HUES48 (cell line): Measurements from ENCODE around the gene KLHL8.
"Not testable (repeated sequence)": the region's sequence is repeated elsewhere in the genome, so short reads cannot be mapped to it uniquely, and the experiment has no call there.

Experiments
- H3K27ac ChIP-seq: one replicate; pipeline ENCODE4 v1.7.0; 2013; ENCODE audit warnings: low read depth, low read length, inconsistent platforms
- H3K27me3 ChIP-seq: 2 replicates; pipeline ENCODE4 v1.6.1; 2013; ENCODE audit warnings: mild to moderate bottlenecking, low read length; ENCODE audit not compliant: control insufficient read depth, insufficient read depth
- H3K36me3 ChIP-seq: 2 replicates; pipeline ENCODE4 v1.6.1; 2013; ENCODE audit warnings: low read length; ENCODE audit not compliant: control insufficient read depth, insufficient read depth
- H3K4me1 ChIP-seq: 2 replicates; pipeline ENCODE4 v1.6.1; 2013; ENCODE audit warnings: mild to moderate bottlenecking, low read length; ENCODE audit not compliant: control insufficient read depth, insufficient read depth
- H3K4me3 ChIP-seq: 2 replicates; pipeline ENCODE4 v1.5.1; 2013; ENCODE audit warnings: mild to moderate bottlenecking, low read depth, low read length
- H3K9ac ChIP-seq: 2 replicates; pipeline ENCODE4 v1.6.1; 2013; ENCODE audit warnings: mild to moderate bottlenecking, low read depth, low read length, moderate library complexity
- H3K9me3 ChIP-seq: 2 replicates; pipeline ENCODE4 v1.6.1; 2013; ENCODE audit warnings: low read length; ENCODE audit not compliant: control insufficient read depth, insufficient read depth

Gene KLHL8

GRCh38 chr4:87174672-87175071 lies 45.7 kb downstream of the KLHL8 start:
- Histone ChIP-seq H3K4me3 (no peak overlapping the region), H3K27me3 (no peaks in the 10 kb centered on the region), H3K9me3 (no peaks in the 10 kb centered on the region), H3K27ac (no peak overlapping the region), H3K4me1 (no peaks in the 10 kb centered on the region), H3K36me3 (no peaks in the 10 kb centered on the region), H3K9ac (no peak overlapping the region)

GRCh38 chr4:87171944-87172343 lies 48.5 kb downstream of the KLHL8 start:
- Histone ChIP-seq H3K9ac (no peak overlapping the region), H3K9me3 (no peaks in the 10 kb centered on the region), H3K4me1 (no peaks in the 10 kb centered on the region), H3K27ac (no peak overlapping the region), H3K4me3 (no peak overlapping the region), H3K27me3 (no peaks in the 10 kb centered on the region), H3K36me3 (no peaks in the 10 kb centered on the region)

- no peak overlapping the region for H3K4me3 ChIP-seq
- H3K9me3 ChIP-seq: no peaks in the 10 kb centered on the region
- H3K27me3 ChIP-seq: no peaks in the 10 kb centered on the region
- no peak overlapping the region for H3K27ac ChIP-seq
- no peak overlapping the region for H3K9ac ChIP-seq
- peaks cover 4% of the 10 kb centered on the region; the same call in 1 of the 2 replicates for H3K36me3 ChIP-seq
- no peaks in the 10 kb centered on the region for H3K4me1 ChIP-seq
Observed at GRCh38 chr4:87166296-87166854, 54.0 kb downstream of the KLHL8 start.

GRCh38 chr4:87165892-87166291 lies 54.5 kb downstream of the KLHL8 start:
- no peak overlapping the region for H3K27ac ChIP-seq
- no peak overlapping the region for H3K4me3 ChIP-seq
- no peaks in the 10 kb centered on the region for H3K27me3 ChIP-seq
- H3K4me1 ChIP-seq: no peaks in the 10 kb centered on the region
- peaks cover 4% of the 10 kb centered on the region; the same call in 1 of the 2 replicates for H3K36me3 ChIP-seq
- no peak overlapping the region for H3K9ac ChIP-seq
- H3K9me3 ChIP-seq: no peaks in the 10 kb centered on the region

GRCh38 chr4:87153078-87153870 lies 67.1 kb downstream of the KLHL8 start:
- no peak overlapping the region for H3K9ac ChIP-seq
- no peaks in the 10 kb centered on the region for H3K36me3 ChIP-seq
- H3K27me3 ChIP-seq: no peaks in the 10 kb centered on the region
- H3K4me3 ChIP-seq: no peak overlapping the region
- peaks cover 2% of the 10 kb centered on the region; the same call in 1 of the 2 replicates for H3K4me1 ChIP-seq
- H3K27ac ChIP-seq: no peak overlapping the region
- no peaks in the 10 kb centered on the region for H3K9me3 ChIP-seq

GRCh38 chr4:87152310-87153041 lies 67.9 kb downstream of the KLHL8 start:
- Histone ChIP-seq H3K36me3 (no peaks in the 10 kb centered on the region), H3K4me3 (no peak overlapping the region), H3K4me1 (peaks cover 2% of the 10 kb centered on the region; the same call in 1 of the 2 replicates), H3K27ac (no peak overlapping the region), H3K27me3 (no peaks in the 10 kb centered on the region), H3K9me3 (no peaks in the 10 kb centered on the region), H3K9ac (no peak overlapping the region)

- Histone ChIP-seq H3K36me3 (no peaks in the 10 kb centered on the region), H3K4me1 (peaks cover 2% of the 10 kb centered on the region; the same call in 1 of the 2 replicates), H3K9ac (no peak overlapping the region), H3K27me3 (no peaks in the 10 kb centered on the region), H3K27ac (no peak overlapping the region), H3K9me3 (no peaks in the 10 kb centered on the region), H3K4me3 (no peak overlapping the region)
Observed at GRCh38 chr4:87151730-87152129, 68.7 kb downstream of the KLHL8 start.

GRCh38 chr4:87150498-87151261 lies 69.7 kb downstream of the KLHL8 start:
- H3K9me3 ChIP-seq: no peaks in the 10 kb centered on the region
- no peak overlapping the region for H3K9ac ChIP-seq
- no peaks in the 10 kb centered on the region for H3K27me3 ChIP-seq
- H3K4me1 ChIP-seq: peaks cover 2% of the 10 kb centered on the region; the same call in 1 of the 2 replicates
- H3K4me3 ChIP-seq: no peak overlapping the region
- H3K36me3 ChIP-seq: no peaks in the 10 kb centered on the region
- no peak overlapping the region for H3K27ac ChIP-seq

GRCh38 chr4:87147116-87147515 lies 73.3 kb downstream of the KLHL8 start:
- Histone ChIP-seq H3K9ac (no peak overlapping the region), H3K4me1 (no peaks in the 10 kb centered on the region), H3K27me3 (no peaks in the 10 kb centered on the region), H3K27ac (no peak overlapping the region), H3K4me3 (no peak overlapping the region), H3K9me3 (no peaks in the 10 kb centered on the region), H3K36me3 (peaks cover 8% of the 10 kb centered on the region; the same call in 1 of the 2 replicates)

GRCh38 chr4:87145934-87146333 lies 74.5 kb downstream of the KLHL8 start:
- not testable (repeated sequence) for H3K4me3 ChIP-seq, H3K9ac ChIP-seq, H3K27ac ChIP-seq, H3K4me1 ChIP-seq, H3K27me3 ChIP-seq, H3K9me3 ChIP-seq
- peaks cover 17% of the 10 kb centered on the region for H3K36me3 ChIP-seq
